Skeletal muscle cell (primary cell): ENCODE results near the gene COQ5.
"Not testable (repeated sequence)": the region's sequence is repeated elsewhere in the genome, so short reads cannot be mapped to it uniquely, and the experiment has no call there.

Experiments
- DNase-seq: peaks from one replicate; pipeline ENCODE4 v3.0.0-alpha.2; 2010; ENCODE audit warnings: low read depth
- H3K4me3 ChIP-seq: 2 replicates; pipeline ENCODE4 v1.5.1; 2011; ENCODE audit warnings: low read depth, mild to moderate bottlenecking, control low read depth, low read length, moderate library complexity

COQ5 gene

DNA sequence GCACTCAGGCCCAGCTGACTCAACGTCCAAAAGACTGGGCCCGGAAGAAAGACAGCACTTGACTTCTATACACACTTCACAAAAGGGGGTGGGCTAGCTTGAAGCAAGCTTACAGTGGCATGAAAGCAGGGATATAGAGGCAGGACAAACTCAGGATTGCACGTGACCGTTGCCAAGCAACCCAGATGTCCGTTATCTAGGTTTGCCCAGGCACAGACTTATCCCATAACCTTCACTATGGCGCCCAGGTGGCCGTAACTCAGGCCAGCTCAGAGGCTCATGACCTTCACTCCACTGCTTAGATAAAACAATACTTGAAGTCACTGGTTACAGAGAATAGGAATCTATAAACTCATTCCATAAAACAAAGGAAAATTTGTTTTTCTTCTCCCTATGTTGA, 41.4 kb downstream of the COQ5 start:
- not testable (repeated sequence) for H3K4me3 ChIP-seq

GRCh38 chr12:120485961-120486881, 42.7 kb downstream of the COQ5 start:
- DNase-seq, result no peak
- H3K4me3 ChIP-seq, result no peak overlapping the region

More for the DNA sequence above, 41.4 kb downstream of the COQ5 start:
- DNase-seq, result not testable (repeated sequence)

DNA sequence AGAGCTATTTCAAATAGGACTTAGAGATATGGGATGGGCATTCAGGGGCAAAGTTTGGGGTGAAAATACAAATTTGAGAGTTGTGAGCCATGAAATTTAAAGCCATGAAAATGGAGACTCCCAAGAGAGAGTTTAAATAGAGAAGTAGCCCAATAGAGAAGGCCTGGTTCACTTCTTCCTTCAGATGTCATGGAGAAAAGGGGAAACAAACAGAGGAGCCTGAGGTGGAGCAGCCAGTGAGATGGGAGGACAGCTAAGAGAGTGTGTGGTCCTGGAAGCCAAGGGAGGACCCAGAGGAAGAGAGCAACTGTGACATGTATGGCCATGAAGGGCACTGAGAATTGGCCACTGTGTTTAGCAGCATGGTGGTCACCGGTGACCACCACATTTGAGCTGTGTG, 45.3 kb downstream of the COQ5 start:
- no peak for DNase-seq
- H3K4me3 ChIP-seq, result no peak overlapping the region

DNA sequence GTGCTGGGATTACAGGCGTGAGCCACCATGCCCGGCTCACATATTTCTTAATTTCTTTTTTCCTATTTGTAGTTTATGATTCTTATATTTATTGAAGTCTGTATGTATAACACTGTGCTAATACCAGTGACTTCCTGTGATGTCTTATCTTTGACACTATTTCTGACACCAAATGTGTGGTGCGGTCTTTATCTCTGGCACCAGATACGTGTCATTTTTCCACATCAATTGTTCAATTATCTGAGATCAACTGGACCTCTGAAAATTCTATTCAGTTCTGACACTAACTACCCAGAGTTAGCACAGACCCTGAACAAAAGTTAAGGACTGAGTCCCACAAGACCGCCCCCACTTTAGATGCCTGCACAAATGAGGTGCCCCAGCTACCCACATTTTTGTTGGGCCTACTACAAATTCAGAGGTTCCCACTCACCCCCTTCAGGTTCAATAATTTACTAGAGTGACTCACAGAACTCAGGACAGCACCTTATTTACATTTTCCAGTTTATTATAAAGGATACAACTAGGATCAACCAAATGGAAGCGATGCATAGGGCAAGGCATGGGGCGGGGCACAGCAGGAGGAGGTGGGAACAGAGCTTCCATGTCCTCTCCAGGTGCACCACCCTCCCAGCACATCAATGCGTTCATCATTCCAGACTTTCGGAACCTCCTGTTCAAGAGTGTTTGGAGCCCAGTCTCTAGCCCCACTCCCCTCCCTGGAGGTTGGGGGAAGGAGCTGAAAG, 47.8 kb downstream of the COQ5 start:
- no peak for DNase-seq
- H3K4me3 ChIP-seq, result no peak overlapping the region

DNA sequence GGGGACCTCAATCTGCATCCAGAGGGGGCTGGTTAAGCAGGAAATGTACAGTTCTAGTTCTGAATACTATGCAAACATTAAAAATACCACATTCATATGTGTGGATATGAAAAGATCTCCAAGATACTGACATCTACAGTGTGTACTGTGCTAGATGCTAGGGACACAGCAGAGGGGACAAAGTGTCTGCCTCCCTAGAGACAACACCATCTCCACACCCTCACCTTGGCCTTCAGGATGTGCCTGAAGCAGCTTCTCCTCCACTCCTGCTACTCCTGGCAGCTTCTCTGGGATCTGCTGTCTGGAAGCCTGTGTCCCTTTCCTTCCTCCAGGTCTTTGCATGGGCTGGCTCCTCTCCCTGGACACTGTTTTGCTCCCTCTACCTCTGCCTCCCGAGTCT, 48.7 kb downstream of the COQ5 start:
- no peak overlapping the region for H3K4me3 ChIP-seq
- DNase-seq, result no peak

GRCh38 chr12:120479458-120479857, 49.5 kb downstream of the COQ5 start:
- no peak for DNase-seq
- H3K4me3 ChIP-seq, result no peak overlapping the region

DNA sequence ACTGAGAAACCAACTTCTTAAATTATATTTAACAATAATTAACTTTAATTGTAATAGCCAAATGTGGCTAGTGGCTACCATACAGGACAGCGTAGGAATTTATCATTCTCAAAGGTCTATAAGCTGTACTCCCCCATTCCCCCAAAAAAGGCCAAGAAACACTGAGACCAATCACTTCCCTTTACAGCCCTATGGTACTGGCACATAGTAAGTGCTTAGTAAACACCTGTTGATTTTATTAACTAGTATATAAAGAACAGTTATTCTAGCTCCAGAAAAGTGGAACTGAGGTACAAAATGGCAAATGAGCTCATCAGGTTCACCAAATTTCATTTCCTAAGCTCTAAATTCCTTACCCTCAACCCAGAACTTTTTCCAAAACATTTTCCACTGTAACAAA, 53.3 kb downstream of the COQ5 start:
- DNase-seq, result no peak
- H3K4me3 ChIP-seq, result no peak overlapping the region

DNA sequence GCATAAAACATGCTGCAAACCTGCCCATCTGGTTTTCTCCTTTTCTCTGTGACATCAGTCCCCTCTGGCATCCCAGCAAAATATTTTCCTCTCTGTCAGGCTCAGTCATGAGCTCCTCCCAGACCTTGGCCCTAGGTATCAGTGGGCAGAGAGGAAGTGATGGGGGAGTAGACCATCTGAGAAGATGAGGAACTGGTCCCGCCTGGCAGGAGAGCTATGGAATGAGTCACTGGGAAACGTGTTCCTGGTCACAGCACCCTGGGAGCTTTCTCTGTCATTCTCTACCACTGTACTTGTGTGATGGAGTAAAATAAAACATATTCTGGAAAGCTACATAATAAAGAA, 54.4 kb downstream of the COQ5 start:
- H3K4me3 ChIP-seq, result no peak overlapping the region
- DNase-seq, result peak; percentile 39

- H3K4me3 ChIP-seq, result no peak overlapping the region
- DNase-seq, result no peak
These were observed 54.9 kb downstream of the COQ5 start for GRCh38 chr12:120473807-120474615.

- no peak for DNase-seq
- H3K4me3 ChIP-seq, result no peak overlapping the region
These were observed 56.4 kb downstream of the COQ5 start for GRCh38 chr12:120472521-120472920.

DNA sequence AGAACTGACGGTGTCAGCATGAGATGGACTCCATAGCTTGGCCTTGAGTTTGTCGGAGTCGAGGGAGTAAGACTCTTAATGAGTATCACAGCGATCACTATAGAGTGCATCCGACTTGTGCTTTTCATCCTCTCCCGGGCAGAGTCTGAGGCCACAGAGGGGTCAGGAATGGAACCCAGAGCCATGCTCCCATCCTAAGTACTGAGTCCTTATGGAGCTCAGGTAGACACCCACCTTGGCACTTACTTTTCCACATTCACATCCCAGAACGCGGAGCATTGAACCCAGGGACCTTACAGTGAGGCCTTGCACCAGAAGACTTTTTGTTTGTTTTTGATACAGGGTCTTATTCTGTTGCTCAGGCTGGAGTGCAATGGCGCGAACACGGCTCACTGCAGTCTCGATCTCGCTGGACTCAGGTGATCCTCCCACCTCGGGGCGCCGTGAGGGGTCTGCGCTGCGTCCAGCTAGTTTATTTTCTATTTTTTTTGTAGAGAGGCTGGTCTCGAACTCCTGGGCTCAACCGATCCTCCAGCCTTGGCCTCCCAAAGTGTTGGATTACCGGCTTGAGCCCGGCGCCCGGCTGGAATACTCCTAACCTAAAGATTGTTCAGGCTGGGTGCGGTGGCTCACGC, 58.7 kb downstream of the COQ5 start:
- peak overlapping the region; percentile 77 for H3K4me3 ChIP-seq

DNA sequence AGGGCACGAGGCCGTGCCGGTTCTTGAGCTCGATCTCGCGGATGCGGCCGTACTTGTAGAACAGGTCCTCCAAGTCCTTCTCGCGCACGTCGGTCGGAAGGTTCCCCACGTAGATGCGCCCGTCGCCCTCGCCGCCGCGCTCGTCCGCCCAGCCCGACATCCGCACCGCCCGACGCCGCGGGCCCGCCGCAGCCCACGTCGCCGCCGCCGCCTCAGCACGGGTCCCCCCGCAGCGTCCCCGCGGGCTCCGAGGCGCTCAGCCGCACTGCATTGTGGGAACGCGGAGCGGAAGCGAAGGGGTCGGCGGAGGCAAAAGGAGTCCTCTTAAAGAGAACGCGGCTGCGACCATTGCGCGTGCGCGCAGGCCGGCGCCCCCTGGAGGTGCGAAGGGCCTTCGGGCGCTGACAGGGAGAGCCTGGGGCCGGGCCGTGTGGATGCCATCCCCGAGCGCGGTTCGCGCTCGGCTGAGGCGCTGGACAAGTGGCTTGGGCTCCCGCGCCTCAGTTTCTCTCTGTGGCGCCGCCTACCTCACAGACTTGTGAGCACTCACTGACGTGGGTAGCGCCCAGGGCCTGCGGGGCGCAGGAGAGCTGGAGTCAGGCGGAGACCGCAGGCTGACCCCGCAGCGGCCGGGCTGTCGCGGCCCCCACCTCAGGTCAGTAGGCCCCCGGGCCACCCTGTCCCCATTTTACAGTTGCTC, 59.4 kb downstream of the COQ5 start, which contains the start of gene SRSF9:
TSS of gene SRSF9 (minus strand) at position 299 of the 700 bp plus-strand sequence. CDS start at position 160, 139 bp downstream.
- H3K4me3 ChIP-seq, result peak within 1 kb of the TSS; percentile 77
- DNase-seq, result peak; percentile 88

More for the DNA sequence above, 58.7 kb downstream of the COQ5 start:
- no peak for DNase-seq

DNA sequence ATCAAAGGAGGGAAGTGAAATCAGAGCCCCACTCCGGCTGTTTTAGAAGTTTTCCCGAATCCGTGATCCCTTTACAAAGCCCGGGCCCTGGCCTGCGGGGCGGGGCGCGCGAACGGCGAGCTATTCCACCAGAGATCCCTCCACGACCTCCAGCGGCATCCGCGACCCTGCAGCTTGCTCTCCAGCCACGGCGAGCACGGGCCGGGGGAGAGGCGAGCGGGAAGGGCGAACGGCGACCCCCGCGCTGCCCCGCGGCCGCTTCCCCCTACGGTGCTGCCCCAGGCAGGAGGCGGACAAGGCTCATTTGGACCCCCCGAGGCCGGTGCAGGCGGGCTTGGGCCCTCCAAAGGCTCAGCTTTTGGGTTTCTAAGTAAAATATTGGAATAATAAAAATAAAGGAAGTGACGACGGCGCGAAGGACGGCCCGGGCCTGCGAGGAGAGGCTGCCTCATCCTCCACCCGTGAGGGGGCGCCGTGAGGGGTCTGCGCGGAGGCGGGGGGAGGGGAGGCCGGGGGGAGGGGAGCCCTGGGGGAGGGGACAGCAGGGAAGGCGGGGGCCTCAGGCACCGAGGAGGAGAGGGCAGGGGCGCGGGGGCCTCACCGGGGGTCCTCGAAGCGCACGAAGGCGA, 60.0 kb downstream of the COQ5 start:
- peak overlapping the region; percentile 77 for H3K4me3 ChIP-seq
- DNase-seq, result no peak

DNA sequence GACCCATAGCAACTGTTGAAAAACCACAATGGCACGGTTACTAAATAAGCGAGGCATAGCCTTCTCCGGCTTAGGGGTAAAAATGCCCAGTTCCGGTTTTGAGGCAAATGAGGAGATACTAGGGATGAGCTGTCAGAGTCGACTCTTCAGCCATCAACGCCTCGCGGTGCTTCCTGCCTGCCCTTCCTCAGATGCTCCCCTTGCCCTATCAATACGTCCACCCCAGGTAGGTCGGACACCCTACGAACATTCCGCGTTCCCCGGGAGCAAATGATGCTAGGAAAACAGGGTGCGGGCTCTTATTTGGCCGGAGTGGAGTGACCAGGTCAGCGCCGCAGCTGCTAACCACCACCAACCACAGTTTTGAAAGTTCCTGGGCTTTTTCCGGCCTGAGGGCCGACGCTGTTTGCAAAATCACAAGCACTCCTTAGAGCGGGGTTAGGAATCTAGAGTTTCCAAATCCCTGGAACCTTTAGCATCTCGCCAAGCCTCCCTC, 60.6 kb downstream of the COQ5 start:
- no peak for DNase-seq
- H3K4me3 ChIP-seq, result peak overlapping the region; percentile 77

DNA sequence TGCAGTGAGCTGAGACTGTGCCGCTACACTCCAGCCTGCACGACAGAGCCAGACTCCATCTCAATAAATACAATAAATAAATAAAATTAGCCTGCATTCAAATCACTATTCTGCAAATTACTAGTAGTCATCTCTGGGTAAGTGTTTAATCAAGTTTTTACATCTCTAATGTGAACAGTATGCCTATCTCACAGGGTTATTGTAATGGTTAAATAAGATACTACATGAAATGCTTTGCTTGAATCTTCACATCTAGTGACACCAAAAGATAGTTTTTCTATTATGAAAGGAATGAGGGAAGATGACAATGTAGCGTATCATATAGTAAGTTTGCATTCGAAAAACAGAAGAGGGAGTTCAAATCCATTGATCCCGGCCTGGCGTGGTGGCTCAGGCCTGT, 61.5 kb downstream of the COQ5 start:
- H3K4me3 ChIP-seq, result no peak overlapping the region
- no peak for DNase-seq

- no peak for DNase-seq
- no peak overlapping the region for H3K4me3 ChIP-seq
These were observed 62.2 kb downstream of the COQ5 start for GRCh38 chr12:120466560-120467315.

DNA sequence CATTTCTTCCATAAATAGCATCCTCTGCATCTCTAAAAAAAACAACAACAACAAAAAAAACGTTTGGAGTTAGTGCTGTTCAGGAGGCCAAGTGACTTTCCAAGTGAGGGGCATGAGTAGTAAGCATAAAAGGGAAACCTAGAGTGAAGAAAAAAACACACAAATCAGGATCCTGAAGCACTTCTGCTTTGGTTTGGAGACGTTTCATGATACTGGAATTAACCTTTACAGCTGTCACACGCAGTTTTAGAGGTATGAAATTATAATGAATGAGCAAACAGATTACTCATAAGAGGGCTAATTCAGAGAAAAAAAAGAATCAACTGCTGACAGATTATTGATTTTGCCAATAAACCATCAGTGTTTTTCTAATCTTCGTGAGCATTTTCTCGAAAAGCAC, 63.2 kb downstream of the COQ5 start:
- H3K4me3 ChIP-seq, result no peak overlapping the region
- no peak for DNase-seq
